Caco-2 (cell line): ENCODE measurements around the gene PPFIA1. TPM values are rescaled to one million over a fixed set of nuclear protein-coding genes. Genes with fewer than 3 reads are reported as not detected.

ENCODE experiments used
- BruUV-seq: library from RNA; stranded (reverse); fragments of 400-500 nt; replicated peaks from 2 replicates; lab custom pipeline; 2021; lab: Mats Ljungman, UMichigan
- CTCF ChIA-PET: fragments of 300-600 bp; sonication (Branson Sonifier 250); formaldehyde crosslinking; loops from one replicate; lab custom pipeline; 2022; ENCODE audit warnings: antibody characterized with exemption; lab: Charles Lee
- POLR2A ChIA-PET: fragments of 300-600 bp; sonication (Branson Sonifier 250); formaldehyde crosslinking; loops from one replicate; lab custom pipeline; 2022; ENCODE audit warnings: antibody characterized with exemption; lab: Charles Lee
- DNase-seq, 2 experiments: peaks; one replicate each; pipeline versions ENCODE4 v3.0.0 to v3.0.0-alpha.2; 2020 to 2022
- H3K27me3 ChIP-seq: replicated peaks from 2 replicates; pipeline ENCODE4 v1.6.0; 2011; ENCODE audit warnings: low read length; ENCODE audit not compliant: control insufficient read depth, insufficient read depth
- H3K36me3 ChIP-seq: 2 replicates; pipeline ENCODE4 v1.5.1; 2011; ENCODE audit warnings: low read length; ENCODE audit not compliant: control insufficient read depth, insufficient read depth
- H3K4me1 ChIP-seq: fragments of 250-450 bp; sonication (Bioruptor Pico); 2 replicates; pipeline ENCODE4 v1.5.1; 2020; ENCODE audit warnings: mild to moderate bottlenecking
- H3K4me3 ChIP-seq: 2 replicates; pipeline ENCODE4 v1.5.1; 2011; ENCODE audit warnings: low read depth, mild to moderate bottlenecking, control low read depth, low read length
- H3K9me3 ChIP-seq: fragments of 250-450 bp; sonication (Bioruptor Pico); 2 replicates; pipeline ENCODE4 v1.5.1; 2020; ENCODE audit warnings: mild to moderate bottlenecking, moderate library complexity
- H3K27ac Mint-ChIP-seq: one replicate; pipeline ENCODE4 v1.8.0; 2022; ENCODE audit warnings: mixed read lengths; ENCODE audit not compliant: unreplicated experiment
- H3K27me3 Mint-ChIP-seq: one replicate; pipeline ENCODE4 v1.8.0; 2022; ENCODE audit warnings: mixed read lengths; ENCODE audit not compliant: insufficient read depth, unreplicated experiment
- H3K36me3 Mint-ChIP-seq: one replicate; pipeline ENCODE4 v1.8.0; 2022; ENCODE audit warnings: mild to moderate bottlenecking, mixed read lengths; ENCODE audit not compliant: insufficient read depth, unreplicated experiment
- H3K4me1 Mint-ChIP-seq: one replicate; pipeline ENCODE4 v1.8.0; 2022; ENCODE audit warnings: low read depth, mixed read lengths; ENCODE audit not compliant: unreplicated experiment
- H3K4me3 Mint-ChIP-seq: one replicate; pipeline ENCODE4 v1.8.0; 2022; ENCODE audit warnings: mild to moderate bottlenecking, moderate library complexity, mixed read lengths; ENCODE audit not compliant: unreplicated experiment
- H3K9me3 Mint-ChIP-seq: one replicate; pipeline ENCODE4 v1.8.0; 2022; ENCODE audit warnings: mixed read lengths; ENCODE audit not compliant: unreplicated experiment
- intact Hi-C: fragments of 100-400 bp; cut with micrococcal nuclease; formaldehyde crosslinking; loops from one replicate; pipeline ENCODE4 v1.10.0; 2022; ENCODE audit not compliant: unreplicated experiment
- total RNA-seq: library from RNA; stranded (reverse); gene quantifications from 2 replicates; pipeline ENCODE4 v1.2.3, GENCODE V29; 2022
- TF ChIP-seq, protein P1 (sequence below), 2 experiments: fragments of 200-600 bp in 1 of 2; IDR thresholded peaks; 1 replicate in 1 of 2; 2 replicates in 1 of 2; pipeline versions ENCODE4 v1.5.1 to v1.8.0; 2011 to 2022; ENCODE audit warnings: antibody characterized with exemption in 1 of 2, control low read depth in 1 of 2, inconsistent platforms in 1 of 2, low read depth in 1 of 2, low read length in 1 of 2, mild to moderate bottlenecking in 1 of 2, moderate library complexity in 1 of 2; ENCODE audit not compliant: insufficient read depth in 1 of 2, severe bottlenecking in 1 of 2, unreplicated experiment in 1 of 2

PPFIA1 gene
- total RNA-seq, 1 experiment from 2014 or later: 148 TPM

DNA sequence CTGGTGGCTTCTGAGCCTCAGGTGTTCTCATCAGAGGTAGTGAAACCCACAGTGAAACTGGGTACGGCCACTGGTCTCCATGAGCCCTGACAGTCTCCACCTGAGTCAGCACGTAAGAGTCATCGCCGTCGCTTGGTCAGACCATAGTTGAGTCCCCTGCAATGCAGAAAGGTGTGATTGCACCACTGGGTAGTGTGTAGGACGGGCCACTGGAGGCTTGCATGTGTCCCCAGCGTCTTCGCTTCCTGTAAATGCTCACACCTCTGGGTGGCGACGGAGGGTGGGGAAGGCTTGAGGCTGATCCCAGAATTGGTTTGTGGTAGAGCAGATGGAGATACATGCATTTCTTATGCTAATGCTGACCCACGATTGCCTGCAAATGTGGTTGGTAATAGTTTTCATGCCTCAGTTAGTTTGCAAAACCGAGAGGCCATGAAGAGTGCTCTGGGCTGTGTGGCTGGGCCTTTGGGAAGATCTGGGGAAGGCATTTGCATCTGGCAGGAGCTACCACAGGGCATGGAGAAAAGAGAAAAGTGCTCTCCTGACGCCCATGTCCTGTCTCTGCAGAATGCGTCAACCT, 154.4 kb downstream of the PPFIA1 start:
- no peaks in the 10 kb centered on the region for H3K27me3 ChIP-seq
- ChIA-PET CTCF (no interaction called here), POLR2A (no interaction called here)
- H3K4me3 ChIP-seq: no peak overlapping the region
- no peaks in the 10 kb centered on the region for H3K4me1 ChIP-seq
- no peak for DNase-seq
- Mint-ChIP-seq H3K27ac (no peak overlapping the region), H3K9me3 (no peaks in the 10 kb centered on the region), H3K27me3 (no peaks in the 10 kb centered on the region), H3K4me3 (no peak overlapping the region), H3K4me1 (no peaks in the 10 kb centered on the region), H3K36me3 (peaks cover 95% of the 10 kb centered on the region)
- TF ChIP-seq, protein P1, sequence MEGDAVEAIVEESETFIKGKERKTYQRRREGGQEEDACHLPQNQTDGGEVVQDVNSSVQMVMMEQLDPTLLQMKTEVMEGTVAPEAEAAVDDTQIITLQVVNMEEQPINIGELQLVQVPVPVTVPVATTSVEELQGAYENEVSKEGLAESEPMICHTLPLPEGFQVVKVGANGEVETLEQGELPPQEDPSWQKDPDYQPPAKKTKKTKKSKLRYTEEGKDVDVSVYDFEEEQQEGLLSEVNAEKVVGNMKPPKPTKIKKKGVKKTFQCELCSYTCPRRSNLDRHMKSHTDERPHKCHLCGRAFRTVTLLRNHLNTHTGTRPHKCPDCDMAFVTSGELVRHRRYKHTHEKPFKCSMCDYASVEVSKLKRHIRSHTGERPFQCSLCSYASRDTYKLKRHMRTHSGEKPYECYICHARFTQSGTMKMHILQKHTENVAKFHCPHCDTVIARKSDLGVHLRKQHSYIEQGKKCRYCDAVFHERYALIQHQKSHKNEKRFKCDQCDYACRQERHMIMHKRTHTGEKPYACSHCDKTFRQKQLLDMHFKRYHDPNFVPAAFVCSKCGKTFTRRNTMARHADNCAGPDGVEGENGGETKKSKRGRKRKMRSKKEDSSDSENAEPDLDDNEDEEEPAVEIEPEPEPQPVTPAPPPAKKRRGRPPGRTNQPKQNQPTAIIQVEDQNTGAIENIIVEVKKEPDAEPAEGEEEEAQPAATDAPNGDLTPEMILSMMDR (IDR thresholded peaks at IDR 0.05; ENCODE audit: insufficient read depth in 1 of 2, low read depth in 1 of 2, low read length in 1 of 2, severe bottlenecking in 1 of 2, unreplicated experiment in 1 of 2): no peak
- H3K9me3 ChIP-seq: no peaks in the 10 kb centered on the region
- intact Hi-C loops: no loop called here
- H3K36me3 ChIP-seq: peaks cover 26% of the 10 kb centered on the region
- no TSS peak for BruUV-seq

DNA sequence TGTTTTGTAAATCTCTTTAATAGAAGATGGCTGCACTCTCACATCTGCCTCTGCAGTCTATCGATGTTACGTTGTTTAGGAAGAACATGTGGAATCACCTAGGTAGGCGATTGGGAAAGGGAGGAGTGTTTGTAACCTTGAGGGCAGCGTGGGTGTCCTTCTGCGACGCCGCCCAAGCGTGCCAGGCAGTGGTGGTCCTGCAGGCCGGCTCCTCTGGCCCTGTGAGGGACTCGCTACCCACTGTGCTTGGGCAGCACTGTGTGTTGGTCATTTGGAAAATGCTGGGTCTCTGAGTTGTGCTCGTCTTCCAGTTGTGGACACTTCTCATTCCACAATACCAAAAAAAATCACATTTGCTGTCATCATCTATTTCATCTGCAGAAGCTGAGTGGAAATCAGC, 156.9 kb downstream of the PPFIA1 start:
- Histone ChIP-seq H3K27me3 (no peaks in the 10 kb centered on the region), H3K4me1 (no peaks in the 10 kb centered on the region), H3K9me3 (no peaks in the 10 kb centered on the region), H3K4me3 (no peak overlapping the region), H3K36me3 (peaks cover 23% of the 10 kb centered on the region)
- POLR2A ChIA-PET: no interaction called here
- H3K9me3 Mint-ChIP-seq: no peaks in the 10 kb centered on the region
- intact Hi-C loops: no loop called here
- no peaks in the 10 kb centered on the region for H3K27me3 Mint-ChIP-seq
- CTCF ChIA-PET: interaction anchor here (0.7 kb wide), 1 partner anchor 12 kb away, joined by 9 read pairs; no protein-coding TSS in a partner anchor
- no peaks in the 10 kb centered on the region for H3K4me1 Mint-ChIP-seq
- no TSS peak for BruUV-seq
- no peak overlapping the region for H3K27ac Mint-ChIP-seq
- TF ChIP-seq, protein P1 (IDR thresholded peaks at IDR 0.05; ENCODE audit: insufficient read depth in 1 of 2, low read depth in 1 of 2, low read length in 1 of 2, severe bottlenecking in 1 of 2, unreplicated experiment in 1 of 2): no peak
- DNase-seq: no peak
- peaks cover 93% of the 10 kb centered on the region for H3K36me3 Mint-ChIP-seq
- no peak overlapping the region for H3K4me3 Mint-ChIP-seq

DNA sequence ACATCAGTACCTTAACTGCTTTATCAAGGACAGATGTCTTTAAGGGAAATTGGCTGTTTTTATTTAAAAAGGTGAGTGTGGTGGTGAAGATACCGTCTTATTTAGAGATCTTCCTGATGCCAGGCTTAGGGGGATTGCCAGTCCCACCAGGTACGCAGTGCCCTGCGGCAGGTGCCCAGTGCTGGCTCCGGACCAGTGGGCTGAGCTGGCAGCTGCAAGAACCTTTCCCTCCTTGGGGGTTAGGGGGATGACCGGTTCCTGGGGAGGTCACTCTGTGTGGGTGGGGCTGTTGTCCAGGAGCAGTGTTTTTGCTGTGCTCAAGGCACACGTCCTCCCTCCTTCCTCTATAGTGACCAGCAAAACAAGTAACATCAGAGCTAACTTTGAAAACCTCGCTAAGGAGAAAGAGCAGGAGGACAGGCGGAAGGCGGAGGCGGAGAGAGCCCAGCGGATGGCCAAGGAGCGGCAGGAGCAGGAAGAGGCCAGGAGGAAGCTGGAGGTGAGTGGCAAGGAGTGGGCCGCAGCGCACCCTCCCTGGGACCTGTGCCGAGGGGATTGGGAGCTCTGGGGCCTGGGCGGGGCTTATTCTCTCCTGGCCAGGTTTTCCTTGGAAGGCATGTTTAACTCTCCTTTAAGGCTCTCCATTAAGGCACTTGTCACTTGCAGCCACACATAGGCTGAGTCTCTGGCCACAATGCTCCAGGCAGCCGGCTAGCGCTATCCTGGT, 158.4 kb downstream of the PPFIA1 start:
- H3K4me1 ChIP-seq: no peaks in the 10 kb centered on the region
- H3K9me3 ChIP-seq: no peaks in the 10 kb centered on the region

More for the DNA sequence above, 158.4 kb downstream of the PPFIA1 start:
- POLR2A ChIA-PET: no interaction called here
- DNase-seq: no peak
- no peak overlapping the region for H3K27ac Mint-ChIP-seq
- H3K9me3 Mint-ChIP-seq: no peaks in the 10 kb centered on the region
- CTCF ChIA-PET: no interaction called here
- no TSS peak for BruUV-seq
- H3K36me3 ChIP-seq: peaks cover 21% of the 10 kb centered on the region
- H3K27me3 ChIP-seq: no peaks in the 10 kb centered on the region
- H3K36me3 Mint-ChIP-seq: peaks cover 93% of the 10 kb centered on the region
- no peak overlapping the region for H3K4me3 Mint-ChIP-seq
- no peak overlapping the region for H3K4me3 ChIP-seq
- intact Hi-C loops: no loop called here
- no peaks in the 10 kb centered on the region for H3K27me3 Mint-ChIP-seq
- H3K4me1 Mint-ChIP-seq: no peaks in the 10 kb centered on the region
- TF ChIP-seq, protein P1 (IDR thresholded peaks at IDR 0.05; ENCODE audit: insufficient read depth in 1 of 2, low read depth in 1 of 2, low read length in 1 of 2, severe bottlenecking in 1 of 2, unreplicated experiment in 1 of 2): no peak
